Mucosa of descending colon (tissue), 3 donors: Measurements from ENCODE around the gene POU6F2. TPM values are rescaled to one million over a fixed set of nuclear protein-coding genes. Genes with fewer than 3 reads are reported as not detected.

Source experiments
- ATAC-seq: fragments of 200-7000 bp; cut with Tn5 transposase; one replicate; pipeline ENCODE4 v1.9.1; 2020; ENCODE audit warnings: mild to moderate bottlenecking, moderate library complexity
- DNase-seq, 3 donors: peaks; one replicate each; pipeline ENCODE4 v3.0.0-alpha.2; 2020
- H3K36me3 ChIP-seq: fragments of 200-600 bp; one replicate; pipeline ENCODE4 v1.8.0; 2021; ENCODE audit warnings: low read depth, mild to moderate bottlenecking
- H3K4me1 ChIP-seq: fragments of 200-600 bp; one replicate; pipeline ENCODE4 v1.8.0; 2021; ENCODE audit warnings: low read depth, mild to moderate bottlenecking
- H3K4me3 ChIP-seq: fragments of 200-600 bp; one replicate; pipeline ENCODE4 v1.8.0; 2021; ENCODE audit warnings: mild to moderate bottlenecking
- H3K9me3 ChIP-seq: fragments of 200-600 bp; one replicate; pipeline ENCODE4 v1.8.0; 2021; ENCODE audit warnings: mild to moderate bottlenecking
- CTCF ChIP-seq: fragments of 200-600 bp; IDR thresholded peaks from one replicate; pipeline ENCODE4 v1.8.0; 2022; ENCODE audit warnings: antibody characterized with exemption, mild to moderate bottlenecking
- intact Hi-C, 2 donors: fragments of 100-400 bp; cut with DNase I in 1 of 2; cut with micrococcal nuclease in 1 of 2; formaldehyde crosslinking; loops; one replicate each; pipeline versions ENCODE4 v1.11.0 to v1.11.1; 2022; cut with DNase I, micrococcal nuclease
- total RNA-seq, 3 donors: library from RNA; stranded (reverse); fragmentation: NEBNext Ultra II Directional in 2 of 3; extraction: Animal tissue kit (Norgen Biotek cat#: 25700) in 2 of 3; gene quantifications; one replicate each; pipeline versions ENCODE4 v1.2.1 to v1.2.4, GENCODE V29; 2021 to 2023
- donor health status: DM: no; HTN: no; CAD: no; lungs with moderate emphysema.
- donor health status: DM: no; HTN: no; CAD: no.
- donor health status: DM: no; HTN: yes; CAD: no.

POU6F2 gene
- total RNA-seq, 3 donors from 2014 or later, result 0.90 TPM; not detected in 2

DNA sequence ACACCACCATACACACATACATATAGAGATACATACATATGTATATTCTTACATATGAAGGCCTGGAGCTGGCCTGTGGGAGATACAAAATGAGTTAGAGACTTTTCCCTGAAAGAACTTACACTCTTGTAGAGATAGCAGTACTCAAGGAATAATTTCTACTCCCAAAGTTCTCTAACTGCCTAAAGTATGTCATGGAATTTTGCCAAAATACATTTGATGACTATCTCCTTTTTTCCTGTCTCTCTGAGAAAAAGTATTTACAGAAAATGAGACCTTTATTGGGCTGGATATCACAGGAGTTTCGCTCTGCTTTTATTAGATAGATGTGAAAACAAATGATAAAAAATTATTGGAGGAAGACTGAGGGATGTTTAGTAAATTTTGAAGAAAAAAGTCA lies 220.1 kb downstream of the POU6F2 start:
- H3K9me3 ChIP-seq, result no peaks in the 10 kb centered on the region
- ATAC-seq (no peak), DNase-seq (no peak)
- no peaks in the 10 kb centered on the region for H3K36me3 ChIP-seq
- TF ChIP-seq CTCF, result no peak
- H3K4me1 ChIP-seq, result no peaks in the 10 kb centered on the region
- no peak overlapping the region for H3K4me3 ChIP-seq
- intact Hi-C loops, result no loop called here

DNA sequence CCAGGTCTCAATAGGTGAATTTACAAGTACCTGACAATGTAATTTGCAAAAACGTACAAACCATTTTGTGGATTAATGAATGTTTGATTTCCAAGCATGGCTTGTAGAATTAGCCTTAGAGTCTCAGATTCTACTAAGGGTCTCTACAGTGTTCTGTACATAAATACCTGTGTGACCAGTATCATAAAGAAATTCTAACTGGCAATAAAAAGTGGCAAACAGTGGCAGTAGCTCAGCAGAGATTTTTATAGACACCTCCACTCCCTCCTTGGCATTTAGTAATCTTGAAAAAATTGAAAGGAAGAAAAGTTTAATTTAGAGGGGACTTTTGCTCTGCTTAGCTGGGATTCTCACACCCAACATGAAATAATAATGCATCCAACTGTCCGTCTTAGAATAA lies 220.8 kb downstream of the POU6F2 start:
- no peak overlapping the region for H3K4me3 ChIP-seq
- no peaks in the 10 kb centered on the region for H3K4me1 ChIP-seq
- H3K36me3 ChIP-seq, result no peaks in the 10 kb centered on the region
- ATAC-seq, result peak; percentile 84
- intact Hi-C loops, result no loop called here
- no peak for DNase-seq
- no peaks in the 10 kb centered on the region for H3K9me3 ChIP-seq
- no peak for TF ChIP-seq CTCF

DNA sequence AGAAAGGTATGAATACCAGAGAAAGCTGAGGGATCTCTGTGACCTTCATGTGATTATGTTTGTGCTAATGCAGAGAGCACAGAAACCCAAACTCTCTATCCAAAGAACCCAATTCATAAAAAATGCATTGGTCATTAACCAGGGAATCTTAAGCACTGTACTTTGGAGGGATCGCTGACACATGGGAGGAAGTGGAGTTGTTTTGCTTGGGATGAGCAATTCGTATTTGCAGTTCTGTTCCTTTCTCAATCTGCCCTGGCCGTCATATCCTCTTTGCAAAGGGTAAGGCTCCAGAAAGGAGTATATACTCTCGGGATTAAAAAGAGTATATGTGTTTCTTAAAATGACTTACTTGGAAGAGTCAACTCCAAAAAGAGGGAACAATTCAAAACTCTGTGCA lies 221.3 kb downstream of the POU6F2 start:
- Histone ChIP-seq H3K4me1 (no peaks in the 10 kb centered on the region), H3K36me3 (no peaks in the 10 kb centered on the region), H3K9me3 (no peaks in the 10 kb centered on the region), H3K4me3 (no peak overlapping the region)
- DNase-seq, result no peak
- intact Hi-C loops, result no loop called here
- ATAC-seq, result peak; percentile 34
- no peak for TF ChIP-seq CTCF

- H3K36me3 ChIP-seq, result no peaks in the 10 kb centered on the region
- H3K9me3 ChIP-seq, result no peaks in the 10 kb centered on the region
- intact Hi-C loops, result no loop called here
- ATAC-seq (no peak), DNase-seq (no peak)
- H3K4me1 ChIP-seq, result no peaks in the 10 kb centered on the region
- H3K4me3 ChIP-seq, result no peak overlapping the region
- no peak for TF ChIP-seq CTCF
Observed at GRCh38 chr7:39199951-39200350, 222.2 kb downstream of the POU6F2 start.

DNA sequence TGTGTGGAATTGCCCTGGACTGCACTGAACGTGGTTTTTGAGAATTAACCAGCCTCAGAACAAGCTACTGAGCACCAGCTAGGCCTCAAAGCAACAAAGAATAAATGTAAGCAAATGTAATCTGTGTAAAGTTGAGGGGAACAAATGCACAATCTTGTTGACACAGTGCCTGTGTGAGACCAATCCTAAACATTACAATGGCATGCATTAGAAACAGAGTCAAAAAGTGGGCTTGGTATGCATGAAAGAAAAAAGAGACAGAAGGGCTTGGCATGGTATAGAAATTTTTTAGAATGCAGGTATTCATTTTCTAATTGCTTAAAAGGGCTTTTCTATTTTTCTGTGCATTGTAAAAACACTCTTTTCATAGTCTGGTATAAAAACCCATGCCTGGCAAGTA lies 224.3 kb downstream of the POU6F2 start:
- Histone ChIP-seq H3K4me1 (no peaks in the 10 kb centered on the region), H3K9me3 (no peaks in the 10 kb centered on the region), H3K36me3 (no peaks in the 10 kb centered on the region), H3K4me3 (no peak overlapping the region)
- intact Hi-C loops, result no loop called here
- TF ChIP-seq CTCF, result no peak
- no peak for DNase-seq
- no peak for ATAC-seq

DNA sequence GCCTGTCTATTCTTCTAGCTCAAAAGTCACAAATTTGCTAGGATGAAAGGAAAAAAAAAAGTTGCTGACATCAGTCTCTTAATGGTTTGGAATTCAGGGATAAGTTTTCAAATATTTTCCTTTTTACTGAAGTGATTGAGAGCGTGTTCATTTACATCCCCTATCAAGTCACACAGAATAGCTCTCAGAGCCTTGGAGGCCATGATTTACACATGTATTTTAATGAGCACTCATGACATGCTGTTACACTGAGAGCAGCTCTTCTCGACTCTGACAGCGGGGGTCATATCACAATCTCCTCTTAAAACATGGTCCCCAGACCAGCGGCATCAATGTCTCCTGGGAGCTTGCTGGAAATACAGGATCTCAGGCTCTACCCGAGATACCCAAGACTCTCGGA lies 232.7 kb downstream of the POU6F2 start:
- ATAC-seq, result no peak
- Histone ChIP-seq H3K4me1 (no peaks in the 10 kb centered on the region), H3K4me3 (no peak overlapping the region), H3K9me3 (no peaks in the 10 kb centered on the region), H3K36me3 (no peaks in the 10 kb centered on the region)
- no peak for DNase-seq
- TF ChIP-seq CTCF, result no peak
- intact Hi-C loops, result no loop called here
